A673 (cell line): ENCODE results near the gene DIS3L2. TPM values are rescaled to one million over a fixed set of nuclear protein-coding genes. Genes with fewer than 3 reads are reported as not detected.

Experiments
- BruUV-seq: library from RNA; stranded (reverse); fragments of 400-500 nt; replicated peaks from 2 replicates; lab custom pipeline; 2021; lab: Mats Ljungman, UMichigan
- CTCF ChIA-PET: fragments of 300-600 bp; sonication (Branson Sonifier 250); formaldehyde crosslinking; loops from one replicate; lab custom pipeline; 2022; ENCODE audit warnings: antibody characterized with exemption; lab: Charles Lee
- POLR2A ChIA-PET: fragments of 300-600 bp; sonication (Branson Sonifier 250); formaldehyde crosslinking; loops from one replicate; lab custom pipeline; 2022; ENCODE audit warnings: antibody characterized with exemption; ENCODE audit not compliant: low non-redundant PET; lab: Charles Lee
- DNase-seq: peaks from one replicate; pipeline ENCODE4 v3.0.0-alpha.2; 2015; ENCODE audit warnings: low spot score
- H3K27ac ChIP-seq: fragments of 200-600 bp; sonication (generic); 2 replicates; pipeline ENCODE4 v1.5.1; 2016; ENCODE audit warnings: mixed run types, low read depth, mild to moderate bottlenecking, mixed read lengths, antibody characterized with exemption, low read length; ENCODE audit not compliant: poor library complexity, severe bottlenecking
- H3K27me3 ChIP-seq: fragments of 200-600 bp; sonication (generic); replicated peaks from 2 replicates; pipeline ENCODE4 v1.6.1; 2017; ENCODE audit warnings: mixed run types, low read depth, mild to moderate bottlenecking, mixed read lengths, antibody characterized with exemption, low read length; ENCODE audit not compliant: insufficient read depth, poor library complexity
- H3K36me3 ChIP-seq: fragments of 200-600 bp; sonication (generic); 2 replicates; pipeline ENCODE4 v1.6.1; 2016; ENCODE audit warnings: mixed run types, mild to moderate bottlenecking, mixed read lengths, antibody characterized with exemption, low read length; ENCODE audit not compliant: insufficient read depth, poor library complexity, severe bottlenecking
- H3K4me1 ChIP-seq: fragments of 200-600 bp; sonication (generic); 2 replicates; pipeline ENCODE4 v1.6.1; 2017; ENCODE audit warnings: mixed run types, mild to moderate bottlenecking, mixed read lengths, antibody characterized with exemption, low read length; ENCODE audit not compliant: insufficient read depth, poor library complexity, severe bottlenecking
- H3K4me3 ChIP-seq: fragments of 200-600 bp; sonication (generic); 2 replicates; pipeline ENCODE4 v1.5.1; 2016; ENCODE audit warnings: low read depth, mixed run types, mild to moderate bottlenecking, mixed read lengths, low read length; ENCODE audit not compliant: poor library complexity, severe bottlenecking
- H3K9me3 ChIP-seq: fragments of 200-600 bp; sonication (generic); 2 replicates; pipeline ENCODE4 v1.6.1; 2016; ENCODE audit warnings: mixed run types, low read depth, mild to moderate bottlenecking, mixed read lengths, antibody characterized with exemption, low read length; ENCODE audit not compliant: poor library complexity, severe bottlenecking
- CTCF ChIP-seq: fragments of 300-800, 200-600 bp; sonication (generic); conservative IDR thresholded peaks from 2 replicates; pipeline ENCODE4 v1.5.1; 2017; ENCODE audit warnings: low read depth, mild to moderate bottlenecking, antibody characterized with exemption, low read length, moderate library complexity, mixed read lengths
- EZH2 ChIP-seq: fragments of 200-600 bp; sonication (generic); IDR thresholded peaks from 2 replicates; pipeline ENCODE4 v1.6.1; 2017; ENCODE audit warnings: borderline replicate concordance, low read depth, mild to moderate bottlenecking, mixed read lengths, antibody characterized with exemption, low read length; ENCODE audit not compliant: poor library complexity, severe bottlenecking
- intact Hi-C: fragments of 100-400 bp; cut with micrococcal nuclease; formaldehyde crosslinking; loops from one replicate; pipeline ENCODE4 v1.10.0; 2022; ENCODE audit not compliant: unreplicated experiment
- total RNA-seq: library from RNA; stranded (reverse); gene quantifications from 2 replicates; pipeline ENCODE4 v1.2.3, GENCODE V29; 2021

DIS3L2 gene
- total RNA-seq, 1 experiment from 2014 or later, result 38.7 TPM

GRCh38 chr2:232088771-232089170 is 127.3 kb downstream of the DIS3L2 start:
- DNase-seq, result no peak

DNA sequence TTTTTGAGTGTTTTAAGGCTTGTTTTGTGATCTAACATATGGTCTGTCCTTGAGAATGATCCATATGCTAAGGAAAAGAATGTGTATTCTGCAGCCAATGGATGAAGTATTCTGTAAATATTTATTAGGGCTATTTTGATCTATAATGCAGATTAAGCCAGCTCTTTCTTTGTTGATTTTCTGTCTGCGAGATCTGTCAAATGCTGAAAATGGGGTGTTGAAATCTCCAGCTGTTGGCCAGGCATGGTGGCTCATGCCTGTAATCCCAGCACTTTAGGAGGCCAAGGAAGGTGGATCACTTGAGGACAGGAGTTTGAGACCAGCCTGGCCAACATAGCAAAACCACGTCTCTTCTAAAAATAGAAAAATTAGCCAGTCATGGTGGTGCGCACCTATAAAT is 132.7 kb downstream of the DIS3L2 start:
- BruUV-seq, result no TSS peak
- ChIA-PET CTCF (no interaction called here), POLR2A (no interaction called here)
- DNase-seq, result no peak
- intact Hi-C loops, result no loop called here
- TF ChIP-seq EZH2 (no peak), CTCF (no peak)
- Histone ChIP-seq H3K27ac (no peak overlapping the region), H3K27me3 (no peaks in the 10 kb centered on the region), H3K4me1 (no peaks in the 10 kb centered on the region), H3K9me3 (peaks cover 3% of the 10 kb centered on the region), H3K4me3 (no peak overlapping the region), H3K36me3 (peaks cover 2% of the 10 kb centered on the region)

More at GRCh38 chr2:232088771-232089170, 127.3 kb downstream of the DIS3L2 start:
- intact Hi-C loops, result no loop called here
- peaks cover 3% of the 10 kb centered on the region for H3K9me3 ChIP-seq
- TF ChIP-seq EZH2, result no peak
- no peak for TF ChIP-seq CTCF
- BruUV-seq, result no TSS peak
- H3K27me3 ChIP-seq, result no peaks in the 10 kb centered on the region
- CTCF ChIA-PET, result no interaction called here
- no peak overlapping the region for H3K4me3 ChIP-seq
- H3K4me1 ChIP-seq, result no peaks in the 10 kb centered on the region
- H3K36me3 ChIP-seq, result peaks cover 2% of the 10 kb centered on the region
- POLR2A ChIA-PET, result no interaction called here
- no peak overlapping the region for H3K27ac ChIP-seq

GRCh38 chr2:232094883-232095282 is 133.4 kb downstream of the DIS3L2 start:
- DNase-seq, result no peak
- CTCF ChIA-PET, result no interaction called here

More at GRCh38 chr2:232094883-232095282, 133.4 kb downstream of the DIS3L2 start:
- H3K27ac ChIP-seq, result no peak overlapping the region
- TF ChIP-seq CTCF, result no peak
- no peak for TF ChIP-seq EZH2
- POLR2A ChIA-PET, result no interaction called here
- H3K4me1 ChIP-seq, result no peaks in the 10 kb centered on the region
- H3K27me3 ChIP-seq, result no peaks in the 10 kb centered on the region
- H3K9me3 ChIP-seq, result peaks cover 3% of the 10 kb centered on the region
- peaks cover 2% of the 10 kb centered on the region for H3K36me3 ChIP-seq
- H3K4me3 ChIP-seq, result no peak overlapping the region
- BruUV-seq, result no TSS peak
- intact Hi-C loops, result no loop called here
